Thyroid gland (tissue), 4 donors: ENCODE results near the gene TRRAP.

ENCODE experiments used
- POLR2A ChIP-seq, 2 donors: fragments of 450-650 bp; IDR thresholded peaks; one replicate each; pipeline ENCODE4 v1.6.1; 2017; ENCODE audit warnings: antibody characterized with exemption in 2 of 2, mild to moderate bottlenecking in 2 of 2, moderate library complexity in 1 of 2
- TF ChIP-seq, protein P1 (sequence below), 6 experiments: fragments of 200-600 bp in 3 of 6; fragments of 450-650 bp in 3 of 6; sonication (generic) in 3 of 6; IDR thresholded peaks; one replicate each; pipeline ENCODE4 v1.5.1; 2016 to 2019; ENCODE audit warnings: antibody characterized with exemption in 6 of 6, mild to moderate bottlenecking in 2 of 6, inconsistent platforms in 1 of 6, moderate library complexity in 1 of 6

GRCh38 chr7:98976396-98977185 is 98.3 kb downstream of the TRRAP start:
- TF ChIP-seq, protein P1, sequence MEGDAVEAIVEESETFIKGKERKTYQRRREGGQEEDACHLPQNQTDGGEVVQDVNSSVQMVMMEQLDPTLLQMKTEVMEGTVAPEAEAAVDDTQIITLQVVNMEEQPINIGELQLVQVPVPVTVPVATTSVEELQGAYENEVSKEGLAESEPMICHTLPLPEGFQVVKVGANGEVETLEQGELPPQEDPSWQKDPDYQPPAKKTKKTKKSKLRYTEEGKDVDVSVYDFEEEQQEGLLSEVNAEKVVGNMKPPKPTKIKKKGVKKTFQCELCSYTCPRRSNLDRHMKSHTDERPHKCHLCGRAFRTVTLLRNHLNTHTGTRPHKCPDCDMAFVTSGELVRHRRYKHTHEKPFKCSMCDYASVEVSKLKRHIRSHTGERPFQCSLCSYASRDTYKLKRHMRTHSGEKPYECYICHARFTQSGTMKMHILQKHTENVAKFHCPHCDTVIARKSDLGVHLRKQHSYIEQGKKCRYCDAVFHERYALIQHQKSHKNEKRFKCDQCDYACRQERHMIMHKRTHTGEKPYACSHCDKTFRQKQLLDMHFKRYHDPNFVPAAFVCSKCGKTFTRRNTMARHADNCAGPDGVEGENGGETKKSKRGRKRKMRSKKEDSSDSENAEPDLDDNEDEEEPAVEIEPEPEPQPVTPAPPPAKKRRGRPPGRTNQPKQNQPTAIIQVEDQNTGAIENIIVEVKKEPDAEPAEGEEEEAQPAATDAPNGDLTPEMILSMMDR (IDR thresholded peaks at IDR 0.05): no peak
- TF ChIP-seq POLR2A (IDR thresholded peaks at IDR 0.05): no peak
